Loucy (cell line): ENCODE results near the gene BMP3.

Source experiments
- H2AFZ ChIP-seq: fragments of 200-600 bp; sonication (generic); 2 replicates; pipeline ENCODE4 v1.6.0; 2016; ENCODE audit warnings: antibody characterized with exemption, mild to moderate bottlenecking, low read length, moderate library complexity
- H3F3A ChIP-seq: fragments of 200-600 bp; 2 replicates; pipeline ENCODE4 v1.6.0; 2016; ENCODE audit warnings: antibody characterized with exemption, low read depth, mild to moderate bottlenecking
- H3K27me3 ChIP-seq: fragments of 200-600 bp; sonication (generic); 2 replicates; pipeline ENCODE4 v1.6.1; 2014; ENCODE audit warnings: low read length, mild to moderate bottlenecking; ENCODE audit not compliant: insufficient read depth, poor library complexity, severe bottlenecking
- H3K36me3 ChIP-seq: fragments of 200-600 bp; sonication (generic); 2 replicates; pipeline ENCODE4 v1.6.1; 2016; ENCODE audit warnings: low read length; ENCODE audit not compliant: insufficient read depth
- H3K4me1 ChIP-seq: fragments of 200-600 bp; sonication (generic); 2 replicates; pipeline ENCODE4 v1.5.1; 2014; ENCODE audit warnings: low read length, mild to moderate bottlenecking; ENCODE audit not compliant: insufficient read depth, poor library complexity, severe bottlenecking
- H3K4me2 ChIP-seq: fragments of 200-600 bp; sonication (generic); 2 replicates; pipeline ENCODE4 v1.6.0; 2014; ENCODE audit warnings: antibody characterized with exemption, low read length, low read depth, mild to moderate bottlenecking; ENCODE audit not compliant: poor library complexity, severe bottlenecking
- H3K4me3 ChIP-seq: fragments of 200-600 bp; sonication (generic); 2 replicates; pipeline ENCODE4 v1.5.1; 2014; ENCODE audit warnings: low read length, mild to moderate bottlenecking, mixed read lengths; ENCODE audit not compliant: poor library complexity, severe bottlenecking
- H3K79me2 ChIP-seq: fragments of 200-600 bp; sonication (generic); 2 replicates; pipeline ENCODE4 v1.6.1; 2014; ENCODE audit warnings: low read length; ENCODE audit not compliant: insufficient read depth
- H3K9ac ChIP-seq: fragments of 200-600 bp; sonication (generic); 2 replicates; pipeline ENCODE4 v1.6.0; 2014; ENCODE audit warnings: mild to moderate bottlenecking, low read depth, low read length, moderate library complexity; ENCODE audit not compliant: poor library complexity, severe bottlenecking
- H3K9me2 ChIP-seq: fragments of 200-600 bp; sonication (generic); replicated peaks from 2 replicates; pipeline ENCODE4 v1.6.1; 2016; ENCODE audit warnings: low read depth, low read length, mixed read lengths
- H3K9me3 ChIP-seq: fragments of 200-600 bp; sonication (generic); 2 replicates; pipeline ENCODE4 v1.6.1; 2014; ENCODE audit warnings: mild to moderate bottlenecking, antibody characterized with exemption, low read length, low read depth; ENCODE audit not compliant: insufficient read depth
- H4K20me1 ChIP-seq: fragments of 200-600 bp; sonication (generic); 2 replicates; pipeline ENCODE4 v1.6.0; 2014; ENCODE audit warnings: antibody characterized with exemption, low read length, mild to moderate bottlenecking; ENCODE audit not compliant: insufficient read depth, poor library complexity, severe bottlenecking
- EZH2phosphoT487 ChIP-seq: fragments of 200-600 bp; IDR thresholded peaks from 2 replicates; pipeline ENCODE4 v1.6.1; 2018; ENCODE audit warnings: antibody characterized with exemption, mild to moderate bottlenecking, moderate library complexity, borderline replicate concordance
- TF ChIP-seq, protein P1 (sequence below): fragments of 200-600 bp; sonication (generic); conservative IDR thresholded peaks from 2 replicates; pipeline ENCODE4 v1.5.1; 2014; ENCODE audit warnings: mild to moderate bottlenecking, antibody characterized with exemption, low read length

Gene BMP3

GRCh38 chr4:81071013-81071412 lies 40.5 kb downstream of the BMP3 start:
- H2AFZ ChIP-seq = no peak overlapping the region

DNA sequence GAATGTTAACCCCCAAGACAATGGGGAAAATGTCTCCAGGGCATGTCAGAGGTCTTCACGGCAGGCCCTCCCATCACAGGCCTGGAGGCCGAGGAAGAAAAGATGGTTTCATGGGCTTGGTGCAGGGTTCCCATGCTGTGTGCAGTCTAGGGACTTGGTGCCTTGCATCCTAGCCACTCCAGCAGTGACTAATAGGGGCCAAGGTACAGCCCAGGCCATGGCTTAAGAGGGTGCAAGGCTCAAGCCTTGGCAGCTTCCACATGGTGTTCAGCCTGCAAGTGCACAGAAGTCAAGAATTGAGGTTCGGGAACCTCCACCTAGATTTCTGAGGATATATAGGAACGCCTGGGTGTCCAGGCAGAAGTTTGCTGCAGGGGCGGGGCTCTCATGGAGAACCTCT lies 50.6 kb downstream of the BMP3 start:
- Histone ChIP-seq H3K79me2 (no peaks in the 10 kb centered on the region), H3K4me1 (no peaks in the 10 kb centered on the region), H3K9me2 (no peaks in the 10 kb centered on the region), H3F3A (no peaks in the 10 kb centered on the region), H2AFZ (no peak overlapping the region), H4K20me1 (no peaks in the 10 kb centered on the region), H3K4me2 (no peak overlapping the region), H3K9me3 (no peaks in the 10 kb centered on the region; the same call in 1 of the 2 replicates), H3K36me3 (no peaks in the 10 kb centered on the region), H3K4me3 (no peak overlapping the region), H3K9ac (no peak overlapping the region), H3K27me3 (no peaks in the 10 kb centered on the region)
- no peak for TF ChIP-seq EZH2phosphoT487
- TF ChIP-seq, protein P1, sequence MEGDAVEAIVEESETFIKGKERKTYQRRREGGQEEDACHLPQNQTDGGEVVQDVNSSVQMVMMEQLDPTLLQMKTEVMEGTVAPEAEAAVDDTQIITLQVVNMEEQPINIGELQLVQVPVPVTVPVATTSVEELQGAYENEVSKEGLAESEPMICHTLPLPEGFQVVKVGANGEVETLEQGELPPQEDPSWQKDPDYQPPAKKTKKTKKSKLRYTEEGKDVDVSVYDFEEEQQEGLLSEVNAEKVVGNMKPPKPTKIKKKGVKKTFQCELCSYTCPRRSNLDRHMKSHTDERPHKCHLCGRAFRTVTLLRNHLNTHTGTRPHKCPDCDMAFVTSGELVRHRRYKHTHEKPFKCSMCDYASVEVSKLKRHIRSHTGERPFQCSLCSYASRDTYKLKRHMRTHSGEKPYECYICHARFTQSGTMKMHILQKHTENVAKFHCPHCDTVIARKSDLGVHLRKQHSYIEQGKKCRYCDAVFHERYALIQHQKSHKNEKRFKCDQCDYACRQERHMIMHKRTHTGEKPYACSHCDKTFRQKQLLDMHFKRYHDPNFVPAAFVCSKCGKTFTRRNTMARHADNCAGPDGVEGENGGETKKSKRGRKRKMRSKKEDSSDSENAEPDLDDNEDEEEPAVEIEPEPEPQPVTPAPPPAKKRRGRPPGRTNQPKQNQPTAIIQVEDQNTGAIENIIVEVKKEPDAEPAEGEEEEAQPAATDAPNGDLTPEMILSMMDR = no peak

More at GRCh38 chr4:81071013-81071412, 40.5 kb downstream of the BMP3 start:
- H3K4me2 ChIP-seq = no peak overlapping the region
- no peaks in the 10 kb centered on the region for H3F3A ChIP-seq
- no peaks in the 10 kb centered on the region for H3K79me2 ChIP-seq
- no peaks in the 10 kb centered on the region for H3K9me3 ChIP-seq
- H3K27me3 ChIP-seq = no peaks in the 10 kb centered on the region
- H3K9me2 ChIP-seq = no peaks in the 10 kb centered on the region
- no peaks in the 10 kb centered on the region for H3K4me1 ChIP-seq
- no peaks in the 10 kb centered on the region for H4K20me1 ChIP-seq
- H3K9ac ChIP-seq = no peak overlapping the region
- H3K36me3 ChIP-seq = no peaks in the 10 kb centered on the region
- TF ChIP-seq, protein P1 = no peak
- no peak for TF ChIP-seq EZH2phosphoT487
- H3K4me3 ChIP-seq = no peak overlapping the region

- no peak overlapping the region for H3K4me3 ChIP-seq
- no peak overlapping the region for H3K4me2 ChIP-seq
- no peaks in the 10 kb centered on the region; the same call in 1 of the 2 replicates for H3K9me3 ChIP-seq
- no peaks in the 10 kb centered on the region for H3K9me2 ChIP-seq
- H3K9ac ChIP-seq = no peak overlapping the region
- no peaks in the 10 kb centered on the region for H3K4me1 ChIP-seq
- H3K27me3 ChIP-seq = no peaks in the 10 kb centered on the region
- H4K20me1 ChIP-seq = no peaks in the 10 kb centered on the region
- TF ChIP-seq EZH2phosphoT487 = no peak
- TF ChIP-seq, protein P1 = peak; percentile 50
- H3F3A ChIP-seq = no peaks in the 10 kb centered on the region
- no peaks in the 10 kb centered on the region for H3K36me3 ChIP-seq
- H3K79me2 ChIP-seq = no peaks in the 10 kb centered on the region
- H2AFZ ChIP-seq = no peak overlapping the region
These were observed 53.5 kb downstream of the BMP3 start for GRCh38 chr4:81084029-81084428.
